SW 1271 (cell line): Measurements from ENCODE around the gene SPATA13.

ENCODE experiments used
- DNase-seq, 2 experiments: peaks; one replicate each; lab custom pipeline; 2025; lab: John Stamatoyannopoulos, UW

Gene SPATA13

GRCh38 chr13:24223341-24224231 lies 63.1 kb downstream of the SPATA13 start:
- no peak for DNase-seq

DNA sequence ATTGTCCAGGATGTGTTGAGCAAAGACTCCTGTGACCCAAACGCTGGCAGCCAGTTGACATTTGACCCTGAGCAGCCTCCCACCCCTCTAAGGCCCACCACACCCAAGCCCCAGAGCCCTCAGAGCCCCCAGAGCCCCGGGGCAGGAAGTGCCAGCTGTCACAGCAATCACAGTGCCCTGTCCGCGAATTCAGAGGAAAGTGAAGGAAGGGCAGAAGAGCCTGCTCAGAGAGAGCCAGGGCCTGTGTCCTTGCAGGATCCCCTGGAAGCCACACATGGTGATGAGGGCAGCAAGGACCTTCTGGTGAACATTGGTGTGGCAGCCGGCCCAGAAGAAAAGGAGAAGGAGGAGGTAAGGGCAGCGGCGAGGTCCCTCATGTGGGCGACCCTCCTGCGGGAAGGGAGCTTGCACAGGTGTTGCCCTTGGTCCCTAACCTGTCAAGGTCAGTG lies 63.7 kb downstream of the SPATA13 start:
- no peak for DNase-seq

DNA sequence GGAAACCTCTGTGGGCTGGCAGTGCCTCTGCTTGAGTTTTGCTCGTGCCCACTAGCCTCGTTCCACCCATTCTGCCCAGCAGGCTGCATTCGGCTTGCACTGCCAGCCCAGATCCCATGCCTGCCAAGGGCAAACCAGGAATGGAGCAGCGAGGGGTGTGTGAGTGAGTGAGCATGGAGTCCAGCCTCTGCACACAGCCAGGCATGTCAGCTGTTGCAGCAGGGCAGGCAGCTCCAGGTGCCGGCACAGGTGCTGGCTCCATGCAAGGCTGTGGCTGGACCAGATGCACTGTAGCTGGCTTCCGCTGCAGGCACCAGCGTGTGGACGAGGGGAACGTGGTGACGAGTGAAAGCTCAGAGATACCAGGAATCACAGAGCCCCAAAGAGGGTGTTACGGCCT lies 64.5 kb downstream of the SPATA13 start:
- no peak for DNase-seq

DNA sequence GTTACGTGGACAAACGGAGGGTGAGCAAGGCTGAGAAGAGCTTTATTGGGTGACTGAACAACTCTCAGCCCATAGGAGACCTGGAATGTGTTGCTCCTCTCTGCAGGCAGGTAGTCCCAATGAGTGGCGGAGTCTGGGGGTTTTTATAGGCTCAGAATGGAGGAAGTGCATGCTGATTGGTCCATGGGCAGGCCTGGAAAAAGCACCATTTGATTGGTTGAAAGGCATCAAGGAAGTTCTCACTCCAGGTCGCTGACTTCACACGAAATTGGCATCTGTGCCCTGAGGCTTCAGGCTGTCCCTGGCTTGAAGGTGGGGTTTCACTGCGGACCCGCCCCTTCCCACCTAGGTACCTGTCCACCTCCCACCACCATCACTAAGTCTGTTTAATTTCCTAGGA lies 65.4 kb downstream of the SPATA13 start:
- no peak for DNase-seq

DNA sequence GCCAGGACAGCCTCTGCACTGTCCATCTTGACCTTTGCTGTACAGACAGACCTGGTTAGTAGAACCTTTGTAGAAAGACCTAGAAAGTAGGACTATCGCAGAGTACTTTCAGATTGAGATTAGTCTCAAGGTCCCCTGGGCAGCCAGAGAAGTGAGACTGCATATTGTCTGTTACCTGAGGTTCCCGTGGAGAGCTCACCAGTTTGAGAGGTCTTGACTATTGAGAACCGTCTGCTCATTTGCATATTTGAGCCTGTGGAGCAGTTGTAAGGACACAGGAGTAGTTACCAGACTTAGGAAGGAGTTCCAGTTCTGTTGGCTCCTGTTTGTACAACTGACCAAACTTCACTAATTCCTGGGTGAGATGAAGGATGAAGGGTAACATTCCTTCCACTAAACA lies 66.2 kb downstream of the SPATA13 start:
- no peak for DNase-seq

- DNase-seq = peak; percentile 36 to 48
These were observed 68.4 kb downstream of the SPATA13 start for GRCh38 chr13:24228852-24229458.

DNA sequence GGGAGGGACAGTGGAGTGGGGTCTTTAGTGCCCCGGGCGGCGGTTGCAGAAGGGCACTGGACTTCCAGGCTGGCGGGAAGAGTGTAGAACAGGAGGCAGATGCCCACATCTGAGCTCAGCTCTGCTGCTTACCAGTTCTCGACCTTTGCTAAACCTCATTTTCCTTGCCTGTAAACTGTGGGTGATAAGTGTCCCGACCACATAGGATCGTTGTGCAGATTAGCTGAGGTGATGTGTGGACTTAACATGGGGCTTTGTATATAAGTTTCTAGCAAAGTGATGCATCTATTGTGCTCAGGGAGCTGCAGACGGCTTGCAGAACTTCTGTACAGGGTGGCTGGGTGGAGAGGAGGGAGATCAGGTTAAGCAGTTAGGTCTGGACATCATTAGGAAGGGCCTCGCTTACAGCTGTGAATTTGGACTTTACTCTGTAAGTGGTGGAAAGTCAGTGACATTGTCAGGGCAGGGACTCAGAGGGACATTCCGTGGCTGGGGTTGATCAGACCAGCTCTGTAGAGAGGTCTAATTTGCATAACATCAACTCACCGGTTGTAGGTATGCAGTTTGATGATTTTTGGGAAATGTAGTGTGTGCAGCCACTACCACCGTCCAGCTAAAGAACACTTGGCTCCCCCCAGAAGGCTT lies 70.0 kb downstream of the SPATA13 start:
- no peak for DNase-seq

DNA sequence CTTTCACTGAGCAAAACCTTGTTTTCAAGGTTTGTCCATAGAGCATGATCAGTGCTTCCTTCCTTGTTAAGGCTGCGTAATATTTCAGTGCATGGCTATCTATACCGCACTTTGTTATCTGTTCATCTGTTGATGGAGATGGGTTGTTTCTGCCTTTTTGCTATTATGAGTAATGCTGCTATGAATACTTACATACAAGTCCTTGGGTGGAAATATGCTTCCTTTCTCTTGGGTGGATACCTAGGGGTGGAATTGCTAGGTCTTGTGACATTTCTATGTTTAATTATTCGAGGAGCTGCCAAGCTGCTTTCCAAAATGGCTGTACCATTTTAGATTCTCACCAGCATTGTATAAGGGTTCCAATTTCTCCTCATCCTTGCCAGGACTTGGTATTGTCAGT lies 70.9 kb downstream of the SPATA13 start:
- no peak for DNase-seq

- DNase-seq = no peak
These were observed 71.5 kb downstream of the SPATA13 start for GRCh38 chr13:24232037-24232436.

- DNase-seq = no peak
These were observed 72.0 kb downstream of the SPATA13 start for GRCh38 chr13:24232474-24232873.

DNA sequence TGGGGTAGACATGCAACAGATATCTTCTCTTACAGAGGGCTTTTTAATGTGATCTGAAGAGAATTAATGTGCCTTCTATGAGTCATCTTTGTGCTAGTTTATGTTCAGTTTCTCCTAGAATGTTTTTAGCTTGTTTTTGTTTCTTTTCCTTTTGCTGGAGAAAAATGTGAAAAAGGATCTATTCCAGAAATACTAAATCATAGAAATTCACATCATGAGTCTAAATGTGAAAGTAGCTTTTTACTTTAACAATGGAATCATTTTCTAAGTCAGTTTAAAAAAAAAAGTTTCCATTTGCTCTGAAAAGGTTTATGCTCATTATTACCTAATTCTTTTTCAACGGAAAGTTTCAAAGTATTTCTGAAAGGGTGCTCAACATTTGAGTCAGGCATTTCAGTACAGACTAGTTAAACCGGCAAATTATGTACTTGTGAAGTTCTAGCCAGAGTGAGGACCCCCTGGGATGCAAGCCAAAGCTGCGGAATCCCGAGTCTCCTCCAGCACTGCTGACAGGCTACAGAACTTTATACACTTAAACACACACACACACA lies 72.9 kb downstream of the SPATA13 start:
- no peak for DNase-seq

DNA sequence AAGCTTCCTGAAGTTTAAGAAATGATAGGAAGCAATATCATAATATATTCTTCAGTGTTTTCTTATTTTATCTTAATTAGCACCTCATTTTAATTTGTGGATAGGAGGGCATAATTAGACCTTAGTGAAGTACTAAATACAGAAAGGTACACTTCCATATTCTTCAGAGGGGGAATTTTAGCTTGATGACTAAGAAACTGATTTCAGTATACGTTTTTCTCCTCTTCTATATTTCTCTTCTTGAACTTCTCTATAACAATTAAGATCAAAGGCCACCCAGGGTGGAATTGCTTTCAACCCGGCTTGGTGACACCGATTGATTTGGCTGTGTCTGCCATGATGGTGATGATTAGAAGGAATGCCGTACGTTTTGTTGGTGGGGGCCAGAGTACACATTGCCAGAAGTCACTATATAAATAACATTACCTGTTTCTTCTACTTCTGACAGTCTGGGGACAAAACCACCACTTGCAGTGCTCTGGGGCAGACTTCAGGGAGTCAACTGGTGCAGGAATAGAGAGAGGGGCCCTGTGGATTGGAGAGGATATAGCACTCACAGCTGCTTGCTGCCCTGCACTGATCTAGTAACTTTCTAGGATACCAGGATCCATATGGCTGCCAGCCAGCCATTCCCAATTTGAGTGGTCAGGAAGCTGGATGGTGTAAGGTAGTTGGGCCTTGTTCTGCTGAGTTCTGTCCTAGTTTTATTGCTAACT lies 73.8 kb downstream of the SPATA13 start:
- no peak for DNase-seq

DNA sequence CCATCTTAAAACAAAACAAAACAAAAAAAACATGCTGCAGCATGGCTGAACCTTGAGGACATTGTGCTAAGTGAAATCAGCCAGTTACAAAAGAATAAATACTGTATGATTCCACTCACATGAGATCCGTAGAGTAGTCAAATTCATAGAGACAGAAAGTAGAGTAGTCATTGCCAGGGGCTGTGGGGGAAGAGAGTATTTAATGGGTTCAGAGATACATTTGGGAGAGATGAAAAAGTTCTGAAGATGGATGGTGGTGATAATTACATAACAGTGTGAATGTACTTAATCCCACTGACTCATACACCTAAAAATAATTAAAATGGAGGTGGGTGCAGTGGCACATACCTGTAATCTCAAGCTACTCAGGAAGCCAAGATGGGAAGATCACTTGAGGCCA lies 76.8 kb downstream of the SPATA13 start:
- no peak for DNase-seq

GRCh38 chr13:24241336-24241735 lies 80.8 kb downstream of the SPATA13 start:
- DNase-seq = no peak

DNA sequence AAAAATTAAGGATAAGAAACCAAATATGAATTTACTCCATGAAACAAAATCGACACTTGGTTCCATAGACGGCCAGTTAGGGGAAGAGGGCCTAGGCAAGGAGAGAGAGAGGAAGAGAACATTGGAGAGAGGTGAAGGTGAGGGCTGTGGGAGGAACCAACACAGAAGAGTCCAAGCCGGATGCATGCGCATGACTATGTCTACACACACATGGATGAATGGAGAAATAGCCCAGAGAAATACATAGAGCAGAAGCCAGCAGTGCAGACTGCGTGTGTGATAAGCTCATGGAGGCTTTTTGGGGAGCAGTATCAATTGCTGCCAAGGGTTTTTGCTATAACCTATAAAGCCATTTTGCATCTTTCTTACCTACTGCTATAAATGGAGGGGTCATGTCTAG lies 81.6 kb downstream of the SPATA13 start:
- DNase-seq = no peak

DNA sequence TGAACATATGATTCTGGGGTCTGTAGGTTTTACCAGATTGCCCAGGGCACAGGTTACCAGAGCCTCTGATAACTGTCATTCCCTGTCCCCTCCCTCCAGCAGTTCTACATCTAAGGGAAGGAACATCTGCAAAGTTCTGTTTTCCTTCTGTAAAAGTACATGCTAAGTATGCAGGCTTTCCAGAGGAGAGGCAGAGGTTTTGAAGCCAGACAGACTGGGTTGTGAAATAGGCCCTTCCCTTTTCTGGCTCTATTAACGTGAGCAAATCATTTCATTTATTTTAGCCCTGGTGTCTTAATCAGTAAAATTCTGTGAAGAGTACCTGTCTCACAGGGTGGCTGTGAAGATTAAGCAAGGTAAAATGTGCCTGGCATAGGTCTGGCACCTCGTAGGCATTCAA lies 82.8 kb downstream of the SPATA13 start:
- DNase-seq = no peak

GRCh38 chr13:24244802-24245201 lies 84.3 kb downstream of the SPATA13 start:
- no peak for DNase-seq

DNA sequence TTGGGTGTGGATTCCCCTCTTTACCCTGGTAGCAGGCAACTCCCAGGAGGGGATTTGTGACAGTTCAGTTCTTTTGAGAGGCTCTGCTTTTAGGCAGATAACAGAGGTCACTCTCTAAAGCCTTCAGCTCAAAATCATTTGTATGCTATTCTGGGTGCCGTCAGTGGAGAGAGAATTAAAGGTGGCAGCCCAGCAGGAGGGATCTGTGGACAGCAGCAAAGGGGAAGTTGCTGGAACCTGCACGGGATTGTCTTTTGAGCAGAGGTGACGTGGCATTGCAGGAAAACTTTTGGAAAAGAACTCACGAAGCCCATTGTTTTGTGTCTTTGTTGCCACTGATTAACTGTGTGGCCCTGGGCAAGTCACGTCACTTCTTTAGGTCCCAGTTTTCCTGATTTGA lies 86.5 kb downstream of the SPATA13 start:
- DNase-seq = no peak

DNA sequence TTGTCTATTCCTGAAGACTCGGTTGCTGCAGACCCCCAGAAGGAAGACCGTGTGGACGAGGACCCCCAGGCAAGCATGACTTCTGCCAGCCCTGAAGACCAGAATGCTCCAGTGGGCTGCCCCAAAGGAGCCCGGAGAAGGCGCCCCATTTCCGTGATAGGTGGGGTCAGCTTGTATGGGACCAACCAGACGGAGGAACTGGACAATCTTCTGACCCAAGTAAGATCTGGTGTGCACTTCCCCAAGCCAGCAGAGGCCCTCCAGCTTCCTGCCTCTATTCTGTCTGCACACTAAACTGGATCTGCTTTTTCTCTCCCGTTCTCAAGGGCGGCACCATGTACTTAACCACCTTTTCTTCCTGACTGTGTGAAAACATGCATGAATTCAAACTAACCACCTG lies 89.1 kb downstream of the SPATA13 start:
- DNase-seq = no peak

DNA sequence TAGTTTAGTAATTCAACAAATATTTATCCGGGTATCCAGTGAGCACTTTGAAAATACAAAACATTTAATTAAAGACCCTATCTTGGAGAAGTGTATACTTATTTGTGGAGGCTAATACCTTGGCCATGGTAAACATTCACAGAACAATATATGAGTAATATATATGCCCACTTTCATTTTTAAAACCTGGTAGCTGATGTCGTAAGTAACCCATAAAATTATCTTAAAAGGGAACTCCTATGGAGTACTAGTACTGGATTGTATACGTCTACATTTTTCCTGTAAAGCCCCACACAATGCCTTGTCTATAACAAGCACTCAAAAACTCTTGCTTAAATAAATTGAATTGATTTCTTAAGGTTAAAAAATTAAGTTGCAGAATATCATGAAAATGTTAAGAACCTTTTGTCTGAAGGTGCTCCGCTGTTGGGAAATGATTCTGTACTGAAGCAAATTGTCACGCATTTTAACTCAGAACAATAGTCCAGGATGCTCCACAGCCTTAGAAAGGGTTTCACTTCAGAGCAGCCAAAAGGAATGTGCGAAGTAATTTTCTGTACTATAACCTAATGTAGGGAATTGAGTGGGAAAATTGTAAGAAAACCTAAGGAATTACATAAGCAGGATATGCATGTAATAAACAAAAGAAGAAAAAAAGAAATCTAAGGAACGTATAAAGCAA lies 90.0 kb downstream of the SPATA13 start:
- DNase-seq = no peak

- DNase-seq = no peak
These were observed 91.0 kb downstream of the SPATA13 start for GRCh38 chr13:24251525-24251924.

DNA sequence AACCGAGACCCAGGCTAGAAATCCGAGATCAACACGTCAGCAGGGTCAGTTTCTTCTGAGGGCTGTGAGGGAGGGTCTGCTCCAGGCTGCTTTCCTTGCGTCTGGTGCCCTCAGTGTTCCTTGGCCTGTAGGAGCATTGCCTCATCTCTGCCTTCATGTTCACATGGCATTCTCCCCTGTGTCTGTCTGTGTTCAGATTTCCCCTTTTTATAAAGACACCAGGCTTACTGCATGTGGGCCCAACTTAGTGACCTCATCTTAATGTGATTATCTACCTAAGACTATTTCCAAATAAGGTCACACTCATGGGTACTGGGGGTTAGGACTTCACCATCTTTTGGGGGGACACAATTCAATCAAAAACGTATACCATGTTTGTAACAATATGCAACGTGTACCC lies 91.6 kb downstream of the SPATA13 start:
- no peak for DNase-seq
